Thoracic aorta (tissue), 2 donors: Measurements from ENCODE around the gene POMC. TPM values are rescaled to one million over a fixed set of nuclear protein-coding genes. Genes with fewer than 3 reads are reported as not detected.
"Not testable (repeated sequence)": the region's sequence is repeated elsewhere in the genome, so short reads cannot be mapped to it uniquely, and the experiment has no call there.

Source experiments
- ATAC-seq: fragments of 150-250 bp; one replicate; pipeline ENCODE4 v1.8.0; 2017; ENCODE audit warnings: low read depth; ENCODE audit not compliant: insufficient number of reproducible peaks, low FRiP score
- DNase-seq: peaks from one replicate; pipeline ENCODE4 v3.0.0-alpha.2; 2020; ENCODE audit warnings: low spot score
- H3K27ac ChIP-seq, 2 donors: fragments of 200-600 bp; sonication (generic); 1 replicate in 1 of 2; 2 replicates in 1 of 2; pipeline ENCODE4 v1.5.1; 2016; ENCODE audit warnings: mild to moderate bottlenecking in 2 of 2, moderate library complexity in 2 of 2
- H3K27me3 ChIP-seq: fragments of 200-600 bp; sonication (generic); replicated peaks from 2 replicates; pipeline ENCODE4 v1.6.0; 2016; ENCODE audit warnings: mild to moderate bottlenecking; ENCODE audit not compliant: insufficient read depth
- H3K36me3 ChIP-seq: fragments of 200-600 bp; sonication (generic); one replicate; pipeline ENCODE4 v1.5.1; 2016
- H3K4me1 ChIP-seq, 2 donors: fragments of 200-600 bp; sonication (generic); 1 replicate in 1 of 2; 2 replicates in 1 of 2; pipeline versions ENCODE4 v1.5.1 to v1.6.0; 2016; ENCODE audit warnings: low read depth in 2 of 2, mild to moderate bottlenecking in 1 of 2; ENCODE audit not compliant: control insufficient read depth in 1 of 2
- H3K4me3 ChIP-seq: fragments of 200-600 bp; sonication (generic); 2 replicates; pipeline ENCODE4 v1.5.1; 2016; ENCODE audit warnings: mild to moderate bottlenecking
- H3K9me3 ChIP-seq: fragments of 200-600 bp; sonication (generic); 2 replicates; pipeline ENCODE4 v1.5.1; 2016
- total RNA-seq, 2 donors: library from RNA; depleted of rRNA; stranded (reverse); fragments of >200 nt; gene quantifications; one replicate each; pipeline versions ENCODE4 v1.1.0 to v1.2.3, GENCODE V29; 2016
- TF ChIP-seq, protein P1 (sequence below): fragments of 200-600 bp; sonication (generic); IDR thresholded peaks from one replicate; pipeline ENCODE4 v1.5.1; 2019; ENCODE audit warnings: antibody characterized with exemption

The POMC gene
- total RNA-seq, 2 donors from 2014 or later = 1.2 to 5.7 TPM

- Histone ChIP-seq H3K27me3 (no peaks in the 10 kb centered on the region), H3K27ac (no peak overlapping the region), H3K9me3 (no peaks in the 10 kb centered on the region), H3K4me3 (no peak overlapping the region), H3K36me3 (no peaks in the 10 kb centered on the region), H3K4me1 (no peaks in the 10 kb centered on the region)
- DNase-seq (no peak), ATAC-seq (no peak)
- TF ChIP-seq, protein P1, sequence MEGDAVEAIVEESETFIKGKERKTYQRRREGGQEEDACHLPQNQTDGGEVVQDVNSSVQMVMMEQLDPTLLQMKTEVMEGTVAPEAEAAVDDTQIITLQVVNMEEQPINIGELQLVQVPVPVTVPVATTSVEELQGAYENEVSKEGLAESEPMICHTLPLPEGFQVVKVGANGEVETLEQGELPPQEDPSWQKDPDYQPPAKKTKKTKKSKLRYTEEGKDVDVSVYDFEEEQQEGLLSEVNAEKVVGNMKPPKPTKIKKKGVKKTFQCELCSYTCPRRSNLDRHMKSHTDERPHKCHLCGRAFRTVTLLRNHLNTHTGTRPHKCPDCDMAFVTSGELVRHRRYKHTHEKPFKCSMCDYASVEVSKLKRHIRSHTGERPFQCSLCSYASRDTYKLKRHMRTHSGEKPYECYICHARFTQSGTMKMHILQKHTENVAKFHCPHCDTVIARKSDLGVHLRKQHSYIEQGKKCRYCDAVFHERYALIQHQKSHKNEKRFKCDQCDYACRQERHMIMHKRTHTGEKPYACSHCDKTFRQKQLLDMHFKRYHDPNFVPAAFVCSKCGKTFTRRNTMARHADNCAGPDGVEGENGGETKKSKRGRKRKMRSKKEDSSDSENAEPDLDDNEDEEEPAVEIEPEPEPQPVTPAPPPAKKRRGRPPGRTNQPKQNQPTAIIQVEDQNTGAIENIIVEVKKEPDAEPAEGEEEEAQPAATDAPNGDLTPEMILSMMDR = no peak
Observed at GRCh38 chr2:25149646-25150045, 18.7 kb downstream of the POMC start.

GRCh38 chr2:25146896-25147295, 21.5 kb downstream of the POMC start:
- no peak for ATAC-seq
- no peaks in the 10 kb centered on the region for H3K36me3 ChIP-seq
- H3K4me3 ChIP-seq = no peak overlapping the region

GRCh38 chr2:25145803-25146202, 22.6 kb downstream of the POMC start:
- Histone ChIP-seq H3K9me3 (no peaks in the 10 kb centered on the region), H3K4me3 (no peak overlapping the region), H3K27ac (no peak overlapping the region), H3K27me3 (no peaks in the 10 kb centered on the region), H3K4me1 (no peaks in the 10 kb centered on the region), H3K36me3 (no peaks in the 10 kb centered on the region)
- TF ChIP-seq, protein P1 = no peak
- DNase-seq = no peak
- no peak for ATAC-seq

More at GRCh38 chr2:25146896-25147295, 21.5 kb downstream of the POMC start:
- Histone ChIP-seq H3K4me1 (no peaks in the 10 kb centered on the region), H3K27ac (no peak overlapping the region), H3K27me3 (no peaks in the 10 kb centered on the region), H3K9me3 (no peaks in the 10 kb centered on the region)
- DNase-seq = no peak
- TF ChIP-seq, protein P1 = no peak

DNA sequence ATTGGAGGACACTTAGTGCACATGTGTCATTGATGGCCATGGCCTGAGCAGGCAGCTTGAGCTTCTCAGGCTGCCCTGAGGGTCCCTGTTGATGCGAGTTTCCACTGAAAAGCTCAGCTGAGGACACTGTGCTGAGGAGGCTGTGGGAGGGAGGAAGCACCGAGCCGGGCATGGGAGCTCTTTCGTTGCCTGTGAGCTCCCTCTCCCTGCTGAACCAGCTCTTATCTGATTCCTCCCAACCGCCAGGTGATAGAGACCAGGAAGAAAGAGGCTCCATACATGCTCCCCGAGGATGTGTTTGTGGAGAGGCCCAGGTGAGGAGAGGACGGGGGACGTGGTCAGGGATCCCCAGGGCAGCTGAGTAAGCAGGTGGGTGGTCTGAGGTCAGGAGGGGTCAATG, 27.3 kb downstream of the POMC start:
- H3K27me3 ChIP-seq = no peaks in the 10 kb centered on the region
- H3K36me3 ChIP-seq = no peaks in the 10 kb centered on the region
- DNase-seq (no peak), ATAC-seq (no peak)
- H3K4me1 ChIP-seq = no peaks in the 10 kb centered on the region
- no peak overlapping the region for H3K27ac ChIP-seq
- H3K9me3 ChIP-seq = no peaks in the 10 kb centered on the region
- TF ChIP-seq, protein P1 = no peak
- H3K4me3 ChIP-seq = no peak overlapping the region

DNA sequence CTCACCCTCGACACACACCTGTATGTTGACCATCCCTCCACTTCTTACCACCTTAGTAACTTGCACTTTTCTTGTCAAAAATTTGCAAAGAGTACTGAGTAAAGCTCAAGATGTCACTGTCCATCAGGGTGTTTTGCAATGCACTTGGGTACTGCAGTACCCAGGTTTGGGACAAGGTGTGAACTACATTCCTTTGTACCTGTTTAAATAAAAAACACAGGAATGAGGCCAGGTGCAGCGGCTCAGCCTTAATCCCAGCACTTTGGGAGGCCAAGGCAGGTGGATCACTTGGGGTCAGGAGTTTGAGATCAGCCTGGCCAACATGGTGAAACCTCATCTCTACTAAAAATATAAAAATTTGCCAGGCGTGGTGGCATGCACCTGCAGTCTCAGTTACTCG, 27.8 kb downstream of the POMC start:
- not testable (repeated sequence) for ATAC-seq, H3K4me3 ChIP-seq, H3K27ac ChIP-seq, H3K27me3 ChIP-seq, H3K9me3 ChIP-seq, DNase-seq, H3K36me3 ChIP-seq, H3K4me1 ChIP-seq

DNA sequence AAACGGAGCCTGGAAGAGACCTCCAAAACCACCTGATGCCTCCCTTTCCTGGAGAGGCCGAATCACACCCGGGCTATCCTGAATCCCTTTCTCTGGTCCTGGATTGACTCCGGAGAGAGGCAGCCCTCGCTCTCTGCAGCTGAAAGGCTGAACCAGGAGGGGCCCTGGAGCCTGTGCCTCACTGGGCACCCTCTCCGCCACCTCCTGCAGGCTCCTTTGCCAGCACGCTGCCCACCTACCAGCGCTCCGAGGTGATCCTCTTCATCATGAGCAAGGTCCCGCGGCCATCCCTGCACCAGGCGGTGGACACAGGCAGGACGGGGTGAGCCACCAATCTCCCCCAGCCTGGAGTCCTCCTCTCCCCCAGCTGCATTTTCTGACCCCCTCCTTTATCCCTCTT, 35.7 kb downstream of the POMC start:
- Histone ChIP-seq H3K4me3 (no peak overlapping the region), H3K36me3 (no peaks in the 10 kb centered on the region)

More for the DNA sequence above, 35.7 kb downstream of the POMC start:
- peaks cover 0 to 5% of the 10 kb centered on the region in 2 donors for H3K4me1 ChIP-seq
- TF ChIP-seq, protein P1 = no peak
- DNase-seq (no peak), ATAC-seq (no peak)
- no peaks in the 10 kb centered on the region for H3K27me3 ChIP-seq
- H3K27ac ChIP-seq = no peak overlapping the region
- H3K9me3 ChIP-seq = no peaks in the 10 kb centered on the region
